Measurements from ENCODE around the gene FKTN. TPM values are rescaled to one million over a fixed set of nuclear protein-coding genes. Genes with fewer than 3 reads are reported as not detected.
"Not testable (repeated sequence)": the region's sequence is repeated elsewhere in the genome, so short reads cannot be mapped to it uniquely, and the experiment has no call there.

Gene FKTN
- total and polyA plus RNA-seq, 5 donors = 2.7 to 11.2 (median 7.9) TPM

DNA sequence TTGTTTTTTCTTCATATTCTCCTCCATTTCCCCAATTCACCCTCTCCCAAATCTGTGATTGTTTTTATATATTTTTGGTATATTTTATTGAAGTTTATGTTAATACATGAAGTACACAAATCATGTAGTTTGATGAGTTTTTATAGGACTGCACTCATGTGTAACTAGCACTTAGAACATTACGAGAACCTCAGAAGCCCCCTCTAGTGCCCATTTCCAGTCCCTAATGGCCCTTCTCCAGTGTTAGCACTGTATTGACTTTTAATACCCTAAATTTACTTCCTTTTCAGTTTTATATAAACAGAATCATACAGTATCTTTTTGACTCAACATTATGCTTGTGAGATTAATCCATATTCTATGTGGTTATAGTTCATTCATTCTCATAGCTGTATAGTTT is 18.5 kb upstream of the FKTN start:
- no peak overlapping the region for H3K27ac ChIP-seq (ENCODE audit: low read length)
- DNase-seq (no peak), ATAC-seq (no peak)
- H3K4me1 ChIP-seq (ENCODE audit: control insufficient read depth, insufficient read depth, low read length) = no peaks in the 10 kb centered on the region
- H3K4me3 ChIP-seq (ENCODE audit: low read length) = no peak overlapping the region
- WGBS = 98% methylated on average over 1 of the region's 1 CpG
- no peaks in the 10 kb centered on the region for H3K9me3 ChIP-seq (ENCODE audit: control insufficient read depth, low read length)
- H3K27me3 ChIP-seq (ENCODE audit: control insufficient read depth, insufficient read depth) = no peaks in the 10 kb centered on the region
- intact Hi-C loops (cut with DNase I) = no loop called here

DNA sequence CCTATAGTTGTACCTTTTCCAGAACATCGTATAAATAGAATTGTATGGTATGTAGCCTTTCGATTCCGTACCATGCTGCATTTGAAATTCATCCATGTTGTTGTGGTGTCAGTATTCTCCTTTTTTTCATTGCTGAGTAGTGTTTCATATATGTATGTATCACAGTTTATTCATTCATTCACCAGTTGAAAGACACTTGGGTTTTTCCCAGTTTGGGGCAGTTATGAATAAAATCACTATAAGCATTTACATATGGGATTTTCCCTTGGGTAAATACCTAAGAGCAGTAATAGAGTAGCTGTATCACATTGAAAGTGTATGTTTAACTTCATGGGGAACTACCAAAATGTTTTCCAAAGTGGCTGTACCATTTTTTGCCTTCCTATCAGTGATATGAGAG is 16.1 kb upstream of the FKTN start:
- intact Hi-C loops (cut with DNase I) = no loop called here
- Histone ChIP-seq H3K9me3 (ENCODE audit: control insufficient read depth, low read length) (no peaks in the 10 kb centered on the region), H3K27me3 (ENCODE audit: control insufficient read depth, insufficient read depth) (no peaks in the 10 kb centered on the region), H3K4me3 (ENCODE audit: low read length) (no peak overlapping the region), H3K4me1 (ENCODE audit: control insufficient read depth, insufficient read depth, low read length) (no peaks in the 10 kb centered on the region), H3K27ac (ENCODE audit: low read length) (no peak overlapping the region)
- ATAC-seq (no peak), DNase-seq (no peak)
- WGBS = 96% methylated on average over 3 of the region's 3 CpGs

DNA sequence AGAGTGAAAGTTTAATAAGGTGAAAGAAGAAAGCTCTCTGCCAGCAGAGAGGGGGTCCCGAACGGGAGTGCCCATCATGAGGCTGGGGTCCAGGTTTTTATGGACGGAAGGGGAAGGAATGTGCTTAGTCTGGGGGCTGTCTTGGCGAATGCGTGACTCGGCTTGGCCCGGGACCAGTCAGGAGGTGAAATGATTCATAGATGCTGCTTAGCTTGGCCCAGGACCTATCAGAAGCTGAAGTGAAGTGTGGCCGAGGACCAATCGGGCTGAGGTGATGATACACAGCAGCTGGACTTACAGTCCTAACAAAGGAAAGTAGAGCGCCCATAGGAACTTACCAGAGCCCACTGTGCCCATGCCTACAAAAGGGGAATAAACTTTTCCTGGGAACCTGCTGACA is 3.9 kb upstream of the FKTN start:
- Histone ChIP-seq H3K27ac (ENCODE audit: low read length) (no peak overlapping the region), H3K27me3 (ENCODE audit: control insufficient read depth, insufficient read depth) (no peaks in the 10 kb centered on the region), H3K4me1 (ENCODE audit: control insufficient read depth, insufficient read depth, low read length) (no peaks in the 10 kb centered on the region), H3K9me3 (ENCODE audit: control insufficient read depth, low read length) (no peaks in the 10 kb centered on the region), H3K4me3 (ENCODE audit: low read length) (no peak overlapping the region)
- DNase-seq (peak; percentile 45 to 65 (median 65)), ATAC-seq (peak in 1 of 2 donors; percentile 67)
- 56% methylated on average over 10 of the region's 10 CpGs for WGBS
- intact Hi-C loops (cut with DNase I) = no loop called here

DNA sequence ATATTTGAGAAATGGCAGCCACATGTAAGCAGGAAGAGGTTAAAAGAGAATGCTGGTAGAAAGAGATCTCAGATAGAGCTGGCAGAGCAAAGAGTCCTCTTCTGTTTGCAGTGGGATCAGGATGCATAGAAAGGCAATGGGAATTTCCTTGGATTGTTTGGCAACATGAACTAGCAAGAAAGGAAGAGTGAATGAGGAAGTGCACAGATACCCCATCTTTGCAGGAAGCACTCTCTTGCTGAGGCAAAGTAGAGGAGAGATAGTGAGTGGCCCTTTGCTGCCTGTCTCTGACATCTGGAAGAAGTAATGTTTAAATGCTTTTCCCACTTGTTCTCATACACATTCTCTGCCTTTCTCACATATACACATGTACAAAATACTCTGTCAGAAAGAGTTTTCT is 14.5 kb downstream of the FKTN start:
- H3K27ac ChIP-seq (ENCODE audit: low read length) = no peak overlapping the region
- intact Hi-C loops (cut with DNase I) = no loop called here
- H3K4me1 ChIP-seq (ENCODE audit: control insufficient read depth, insufficient read depth, low read length) = peaks cover 1% of the 10 kb centered on the region
- ATAC-seq (no peak), DNase-seq (no peak)
- H3K9me3 ChIP-seq (ENCODE audit: control insufficient read depth, low read length) = no peaks in the 10 kb centered on the region
- H3K4me3 ChIP-seq (ENCODE audit: low read length) = no peak overlapping the region
- no peaks in the 10 kb centered on the region for H3K27me3 ChIP-seq (ENCODE audit: control insufficient read depth, insufficient read depth)

DNA sequence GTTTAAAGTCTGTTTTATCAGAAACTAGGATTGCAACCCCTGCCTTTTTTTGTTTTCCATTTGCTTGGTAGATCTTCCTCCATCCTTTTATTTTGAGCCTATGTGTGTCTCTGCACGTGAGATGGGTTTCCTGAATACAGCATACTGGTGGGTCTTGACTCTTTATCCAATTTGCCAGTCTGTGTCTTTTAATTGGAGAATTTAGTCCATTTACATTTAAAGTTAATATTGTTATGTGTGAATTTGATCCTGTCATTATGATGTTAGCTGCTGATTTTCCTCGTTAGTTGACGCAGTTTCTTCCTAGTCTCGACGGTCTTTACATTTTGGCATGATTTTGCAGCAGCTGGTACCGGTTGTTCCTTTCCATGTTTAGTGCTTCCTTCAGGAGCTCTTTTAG is 22.0 kb downstream of the FKTN start:
- H3K4me3 ChIP-seq (ENCODE audit: low read length); H3K4me1 ChIP-seq (ENCODE audit: control insufficient read depth, insufficient read depth, low read length); intact Hi-C loops (cut with DNase I); H3K27me3 ChIP-seq (ENCODE audit: control insufficient read depth, insufficient read depth); H3K9me3 ChIP-seq (ENCODE audit: control insufficient read depth, low read length); ATAC-seq; DNase-seq; H3K27ac ChIP-seq (ENCODE audit: low read length): not testable (repeated sequence)
- 97% methylated on average over 6 of the region's 6 CpGs for WGBS

DNA sequence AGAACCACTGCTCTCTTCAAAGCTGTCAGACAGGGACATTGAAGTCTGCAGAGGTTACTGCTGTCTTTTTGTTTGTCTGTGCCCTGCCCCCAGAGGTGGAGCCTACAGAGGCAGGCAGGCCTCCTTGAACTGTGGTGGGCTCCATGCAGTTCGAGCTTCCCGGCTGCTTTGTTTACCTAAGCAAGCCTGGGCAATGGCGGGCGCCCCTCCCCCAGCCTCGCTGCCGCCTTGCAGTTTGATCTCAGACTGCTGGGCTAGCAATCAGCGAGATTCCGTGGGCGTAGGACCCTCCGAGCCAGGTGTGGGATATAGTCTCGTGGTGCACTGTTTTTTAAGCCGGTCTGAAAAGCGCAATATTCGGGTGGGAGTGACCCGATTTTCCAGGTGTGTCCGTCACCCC is 23.6 kb downstream of the FKTN start:
- H3K4me3 ChIP-seq (ENCODE audit: low read length); H3K27me3 ChIP-seq (ENCODE audit: control insufficient read depth, insufficient read depth); DNase-seq; H3K4me1 ChIP-seq (ENCODE audit: control insufficient read depth, insufficient read depth, low read length); H3K9me3 ChIP-seq (ENCODE audit: control insufficient read depth, low read length); intact Hi-C loops (cut with DNase I); ATAC-seq; H3K27ac ChIP-seq (ENCODE audit: low read length): not testable (repeated sequence)
- 78% methylated on average over 16 of the region's 16 CpGs for WGBS

DNA sequence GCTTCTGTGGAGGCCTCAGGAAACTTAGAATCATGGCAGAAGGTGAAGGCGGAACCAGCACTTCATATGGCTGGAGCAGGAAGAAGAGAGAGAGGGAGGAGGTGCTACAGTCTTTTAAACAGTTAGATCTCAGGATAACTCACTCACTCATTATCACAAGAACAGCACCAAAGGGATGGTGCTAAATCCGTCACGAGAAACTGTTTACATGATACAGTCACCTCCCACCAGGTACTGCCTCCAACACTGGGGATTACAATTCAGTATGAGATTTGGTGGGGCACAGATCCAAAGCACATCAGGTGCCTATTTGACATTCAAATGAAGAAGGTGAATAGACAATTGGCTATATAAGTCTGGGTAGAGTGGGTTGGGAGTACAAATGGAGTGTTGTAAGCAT is 35.2 kb downstream of the FKTN start:
- no peaks in the 10 kb centered on the region for H3K4me1 ChIP-seq (ENCODE audit: control insufficient read depth, insufficient read depth, low read length)
- H3K9me3 ChIP-seq (ENCODE audit: control insufficient read depth, low read length) = no peaks in the 10 kb centered on the region
- H3K27me3 ChIP-seq (ENCODE audit: control insufficient read depth, insufficient read depth) = no peaks in the 10 kb centered on the region
- ATAC-seq = no peak
- no peak overlapping the region for H3K4me3 ChIP-seq (ENCODE audit: low read length)
- intact Hi-C loops (cut with DNase I) = no loop called here
- 78% methylated on average over 3 of the region's 3 CpGs for WGBS
- no peak overlapping the region for H3K27ac ChIP-seq (ENCODE audit: low read length)
- DNase-seq = no peak

DNA sequence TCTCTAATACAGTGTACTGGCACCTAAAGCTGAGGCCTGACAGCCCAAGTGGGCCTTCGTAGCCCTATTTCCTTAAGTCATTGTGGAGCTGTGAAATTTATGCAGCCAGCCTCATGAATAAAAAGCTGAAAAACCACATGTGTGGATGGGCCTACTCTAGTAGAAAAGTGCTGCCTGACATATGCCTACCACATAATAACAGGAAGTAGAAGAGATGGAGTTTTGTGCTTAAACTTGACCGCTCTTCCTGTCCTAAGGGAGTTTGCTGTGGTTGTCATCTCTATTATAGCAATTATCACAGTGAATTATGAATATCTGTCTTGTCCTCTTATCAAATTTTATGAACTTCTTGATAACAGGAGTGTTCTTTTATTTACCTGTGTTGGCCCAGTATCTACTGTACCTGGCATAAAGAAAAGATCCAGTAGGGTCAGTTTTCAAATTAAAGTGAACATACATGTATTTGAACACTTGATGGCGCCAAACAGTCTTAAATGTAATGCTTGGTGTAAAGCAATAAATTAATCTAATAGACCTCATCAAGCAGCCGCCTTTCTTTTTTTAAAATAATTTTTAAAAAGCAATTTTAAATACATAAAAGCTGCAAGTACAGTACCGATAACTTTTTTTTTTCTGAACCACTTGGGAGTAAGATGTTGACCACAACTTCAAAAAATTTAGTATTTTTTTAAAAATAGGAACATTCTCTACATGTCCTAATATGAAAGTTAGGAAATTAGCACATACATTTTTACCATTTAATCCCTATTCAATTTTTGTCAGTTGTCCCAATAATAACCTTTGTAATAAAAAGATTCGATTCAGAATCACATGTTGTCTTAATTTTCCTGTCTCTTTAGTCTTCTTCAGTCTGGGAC is 51.0 kb downstream of the FKTN start:
- Histone ChIP-seq H3K27ac (ENCODE audit: low read length) (no peak overlapping the region), H3K9me3 (ENCODE audit: control insufficient read depth, low read length) (no peaks in the 10 kb centered on the region), H3K4me3 (ENCODE audit: low read length) (no peak overlapping the region), H3K27me3 (ENCODE audit: control insufficient read depth, insufficient read depth) (no peaks in the 10 kb centered on the region), H3K4me1 (ENCODE audit: control insufficient read depth, insufficient read depth, low read length) (no peaks in the 10 kb centered on the region)
- DNase-seq = no peak
- WGBS = 63% methylated on average over 6 of the region's 6 CpGs
- intact Hi-C loops (cut with DNase I) = loop anchor here in 3 of 4 donors (2.0 to 10.0 kb wide), 3 partner anchors 108 to 276 kb away; no protein-coding TSS in a partner anchor
- no peak for ATAC-seq

DNA sequence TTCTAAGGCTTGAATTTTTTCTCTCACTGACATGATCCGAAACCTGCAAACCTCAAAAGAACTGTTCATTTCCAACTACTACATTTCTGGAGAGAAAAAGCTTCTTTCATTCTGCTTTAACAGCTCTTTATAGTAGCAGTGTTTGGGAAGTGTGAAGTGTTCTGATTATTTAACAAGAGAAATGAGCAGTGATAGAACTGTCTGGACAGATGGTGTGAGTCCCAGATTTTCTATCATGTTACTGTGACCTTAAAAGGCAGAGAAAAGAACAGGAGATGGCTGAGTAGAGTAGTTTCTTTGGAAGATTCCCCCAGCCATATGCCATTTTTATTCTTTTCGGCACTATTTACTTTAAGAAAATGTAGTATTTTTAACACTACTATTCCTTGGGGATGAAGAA is 63.1 kb downstream of the FKTN start:
- Histone ChIP-seq H3K9me3 (ENCODE audit: control insufficient read depth, low read length) (no peaks in the 10 kb centered on the region), H3K4me3 (ENCODE audit: low read length) (no peak overlapping the region), H3K27me3 (ENCODE audit: control insufficient read depth, insufficient read depth) (no peaks in the 10 kb centered on the region), H3K4me1 (ENCODE audit: control insufficient read depth, insufficient read depth, low read length) (no peaks in the 10 kb centered on the region), H3K27ac (ENCODE audit: low read length) (no peak overlapping the region)
- intact Hi-C loops (cut with DNase I) = no loop called here
- WGBS = 91% methylated on average over 2 of the region's 2 CpGs
- DNase-seq (no peak), ATAC-seq (no peak)

DNA sequence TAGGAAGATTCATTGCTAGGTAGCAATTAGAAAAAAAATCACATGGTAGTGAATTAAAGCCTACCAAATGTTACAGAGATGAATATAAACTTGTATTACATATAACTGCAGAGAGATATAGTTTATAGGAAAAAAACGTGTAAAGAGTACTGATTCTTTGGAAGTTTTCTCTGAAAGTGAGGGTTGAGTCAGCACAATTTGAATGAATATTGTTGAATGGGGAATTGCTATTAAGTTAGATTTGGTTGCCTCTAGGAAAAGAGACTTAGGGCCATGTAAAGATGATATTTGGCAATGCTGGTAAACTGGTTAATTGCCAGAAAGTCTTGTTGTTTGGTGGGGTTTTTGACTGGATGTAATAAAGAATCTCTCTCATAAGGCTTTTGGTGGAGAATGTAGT is 67.2 kb downstream of the FKTN start:
- Histone ChIP-seq H3K4me3 (ENCODE audit: low read length) (no peak overlapping the region), H3K9me3 (ENCODE audit: control insufficient read depth, low read length) (no peaks in the 10 kb centered on the region), H3K4me1 (ENCODE audit: control insufficient read depth, insufficient read depth, low read length) (no peaks in the 10 kb centered on the region), H3K27ac (ENCODE audit: low read length) (no peak overlapping the region), H3K27me3 (ENCODE audit: control insufficient read depth, insufficient read depth) (no peaks in the 10 kb centered on the region)
- ATAC-seq (no peak), DNase-seq (no peak)
- 78% methylated on average over 1 of the region's 1 CpG for WGBS
- intact Hi-C loops (cut with DNase I) = no loop called here

DNA sequence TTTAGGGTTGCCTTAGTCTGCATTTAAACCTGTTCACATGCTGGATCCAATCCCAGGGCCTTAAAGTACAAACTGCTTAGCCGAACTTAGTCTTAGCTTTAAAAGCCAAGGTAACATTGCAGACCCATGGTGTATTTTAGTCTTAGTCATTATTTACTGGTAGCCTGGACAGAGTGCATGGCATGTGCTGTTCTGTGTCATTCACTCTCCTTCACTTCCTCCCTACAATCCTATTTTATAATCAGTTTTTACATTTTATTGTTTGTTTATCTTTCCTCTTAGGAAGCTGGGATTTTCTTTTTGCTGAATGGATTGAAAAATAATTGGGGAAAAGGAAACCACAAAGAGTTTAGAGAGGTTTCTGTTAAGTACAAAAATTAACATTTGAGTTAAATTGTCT is 74.9 kb downstream of the FKTN start:
- Histone ChIP-seq H3K27me3 (ENCODE audit: control insufficient read depth, insufficient read depth) (no peaks in the 10 kb centered on the region), H3K27ac (ENCODE audit: low read length) (no peak overlapping the region), H3K4me3 (ENCODE audit: low read length) (no peak overlapping the region), H3K4me1 (ENCODE audit: control insufficient read depth, insufficient read depth, low read length) (no peaks in the 10 kb centered on the region), H3K9me3 (ENCODE audit: control insufficient read depth, low read length) (no peaks in the 10 kb centered on the region)
- no peak for ATAC-seq
- intact Hi-C loops (cut with DNase I) = no loop called here
- WGBS = 93% methylated on average over 1 of the region's 1 CpG
- no peak for DNase-seq

DNA sequence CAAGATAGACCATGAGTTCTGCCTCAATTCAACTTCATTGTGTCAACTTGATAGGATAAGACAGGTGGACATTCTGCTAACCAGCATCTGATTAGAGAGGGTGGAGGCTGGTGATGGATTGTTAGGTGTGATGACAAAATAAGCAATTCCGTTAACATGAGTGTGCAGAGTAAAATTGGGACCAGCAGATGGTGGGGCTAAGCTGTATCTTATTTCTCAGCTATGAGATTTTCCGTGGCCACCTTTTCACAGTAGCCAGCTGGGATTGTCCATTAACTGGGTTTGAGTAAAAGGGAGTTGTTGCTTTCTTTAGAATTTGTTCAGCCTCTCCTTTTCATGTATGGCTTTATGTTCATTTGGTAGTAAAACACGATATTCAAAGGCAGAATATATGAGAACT is 75.5 kb downstream of the FKTN start:
- no peaks in the 10 kb centered on the region for H3K4me1 ChIP-seq (ENCODE audit: control insufficient read depth, insufficient read depth, low read length)
- ATAC-seq = no peak
- H3K9me3 ChIP-seq (ENCODE audit: control insufficient read depth, low read length) = no peaks in the 10 kb centered on the region
- intact Hi-C loops (cut with DNase I) = no loop called here
- DNase-seq = no peak
- no peak overlapping the region for H3K27ac ChIP-seq (ENCODE audit: low read length)
- no peaks in the 10 kb centered on the region for H3K27me3 ChIP-seq (ENCODE audit: control insufficient read depth, insufficient read depth)
- 81% methylated on average over 3 of the region's 3 CpGs for WGBS
- no peak overlapping the region for H3K4me3 ChIP-seq (ENCODE audit: low read length)

All from right cardiac atrium (tissue), 5 donors.